ENCODE results near the gene ADGRA3.

The ADGRA3 gene
- 0.05 to 3.3 (median 0.99) reads per million in 3 experiments for total RNA-seq

GRCh38 chr4:22515888-22516541 is at the start of gene ADGRA3:
TSS of gene ADGRA3 (minus strand) at chr4:22516066. CDS start at chr4:22515784, 282 bp downstream.
- no peak for DNase-seq

- DNase-seq: no peak
Observed at GRCh38 chr4:22556495-22556894, 40.6 kb upstream of the ADGRA3 start.

DNA sequence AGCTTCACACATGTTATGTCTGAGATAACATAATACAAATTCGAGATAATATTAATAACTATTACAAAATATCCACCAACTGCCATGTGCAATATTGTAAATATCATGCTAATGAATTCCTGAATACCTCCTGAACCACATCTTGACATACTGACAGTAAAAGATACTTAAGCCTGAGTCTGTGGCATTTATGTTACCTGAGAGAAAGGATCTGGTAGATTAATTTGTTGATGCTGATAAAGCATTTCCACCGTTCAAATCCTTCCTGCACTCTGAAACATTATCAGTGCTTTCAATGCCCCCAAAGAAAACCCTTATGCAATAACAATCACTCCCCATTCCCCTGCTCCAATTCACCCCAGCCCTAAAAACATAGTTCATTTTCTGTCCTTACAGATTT is 38.8 kb upstream of the ADGRA3 start:
- DNase-seq: no peak

GRCh38 chr4:22553560-22553959 is 37.7 kb upstream of the ADGRA3 start:
- DNase-seq: no peak

- no peak for DNase-seq
Observed at GRCh38 chr4:22552812-22553211, 36.9 kb upstream of the ADGRA3 start.

- DNase-seq: no peak
Observed at GRCh38 chr4:22551550-22551949, 35.7 kb upstream of the ADGRA3 start.

- DNase-seq: no peak
Observed at GRCh38 chr4:22546299-22546698, 30.4 kb upstream of the ADGRA3 start.

DNA sequence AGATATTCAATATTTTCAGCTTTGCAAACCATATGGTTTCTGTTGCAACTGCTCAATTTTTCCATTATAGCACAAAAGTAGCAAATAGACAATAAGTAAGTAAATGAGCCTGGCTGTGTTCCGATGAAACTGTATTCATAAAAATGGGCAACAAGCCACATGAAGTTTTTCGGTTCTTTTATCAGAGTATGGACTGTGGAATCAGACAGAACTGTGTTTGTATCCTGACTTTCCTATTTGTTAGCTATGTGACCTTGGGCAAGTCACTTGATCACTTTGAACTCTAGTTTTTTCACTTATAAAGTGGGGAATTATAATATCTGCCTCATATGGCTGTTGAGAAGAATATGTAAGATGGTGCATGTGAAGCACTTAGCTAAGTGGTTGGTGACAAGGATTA is 23.4 kb upstream of the ADGRA3 start:
- DNase-seq: no peak

DNA sequence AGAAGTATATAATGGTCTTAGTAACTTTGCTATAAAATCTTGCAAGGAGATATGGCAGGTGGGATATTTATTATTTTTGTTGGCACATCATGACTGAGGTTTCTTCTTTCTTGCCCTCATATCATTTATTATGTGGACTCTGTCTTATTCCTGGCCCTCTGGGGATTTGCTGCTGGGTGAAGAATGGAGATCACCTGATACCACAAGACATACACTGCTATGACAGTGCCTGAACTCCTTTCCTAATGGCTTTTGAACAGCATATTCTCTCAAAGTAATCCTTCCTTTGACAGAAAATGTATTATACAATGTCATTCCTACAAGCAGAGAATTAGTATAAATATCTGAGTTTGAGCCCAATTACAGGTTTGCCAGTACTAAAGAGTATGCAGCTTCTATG is 22.0 kb upstream of the ADGRA3 start:
- DNase-seq: no peak

DNA sequence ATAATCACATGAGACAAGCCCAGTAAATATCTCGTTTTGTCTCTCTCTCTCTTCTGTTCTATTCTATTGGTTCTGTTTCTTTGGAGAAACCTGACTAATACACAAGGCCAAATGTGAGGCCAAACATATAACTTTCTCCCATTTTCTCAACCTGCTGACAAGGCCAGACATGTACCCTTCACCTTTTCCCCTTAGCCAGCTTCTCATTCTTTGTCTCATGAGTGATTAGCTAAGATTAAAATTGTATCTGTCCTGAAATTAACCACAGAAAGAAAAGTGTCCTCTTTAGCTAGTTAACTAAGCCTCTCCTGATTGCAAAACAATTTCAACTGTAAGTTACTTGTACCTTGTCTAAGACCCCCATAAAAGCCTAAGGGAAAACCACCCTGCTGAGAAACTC is 18.5 kb upstream of the ADGRA3 start:
- no peak for DNase-seq

DNA sequence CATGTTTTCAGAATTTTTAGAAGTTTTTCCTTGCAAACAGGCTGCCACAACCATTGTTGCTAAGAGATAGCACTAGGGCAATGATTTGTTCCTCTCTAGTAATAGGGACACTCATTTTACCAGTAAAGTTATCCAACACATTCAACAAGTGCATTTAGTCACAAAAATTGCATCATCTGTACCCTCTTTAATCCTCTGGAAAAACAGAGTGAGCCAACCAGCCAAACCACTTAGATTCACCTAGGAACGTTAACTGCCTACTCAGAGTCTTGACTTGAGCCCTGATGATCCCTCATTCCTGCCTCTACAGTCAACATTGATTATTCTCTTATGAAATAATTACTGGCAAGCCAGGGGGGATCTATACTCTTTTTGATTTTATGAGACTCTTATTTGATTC is 17.0 kb upstream of the ADGRA3 start:
- DNase-seq: no peak

DNA sequence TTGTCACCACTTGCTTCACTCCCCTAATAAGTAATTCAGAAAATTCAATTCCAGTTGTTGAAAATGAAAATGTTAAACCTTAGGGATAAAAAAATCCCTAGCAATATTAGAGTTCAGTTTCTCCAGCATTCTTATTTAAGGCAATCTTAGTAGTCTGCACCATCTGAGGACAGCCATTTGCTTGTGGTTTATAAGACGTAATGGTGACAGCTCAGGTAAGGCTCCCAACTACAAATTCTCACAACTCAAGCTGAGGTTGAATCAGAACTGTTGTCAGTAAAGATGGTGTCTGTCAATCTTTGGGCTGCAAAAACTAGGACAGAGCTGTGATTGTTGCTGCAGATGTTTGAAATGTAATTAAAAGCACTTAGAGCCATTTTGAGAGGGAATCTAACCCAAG is 16.3 kb upstream of the ADGRA3 start:
- no peak for DNase-seq

DNA sequence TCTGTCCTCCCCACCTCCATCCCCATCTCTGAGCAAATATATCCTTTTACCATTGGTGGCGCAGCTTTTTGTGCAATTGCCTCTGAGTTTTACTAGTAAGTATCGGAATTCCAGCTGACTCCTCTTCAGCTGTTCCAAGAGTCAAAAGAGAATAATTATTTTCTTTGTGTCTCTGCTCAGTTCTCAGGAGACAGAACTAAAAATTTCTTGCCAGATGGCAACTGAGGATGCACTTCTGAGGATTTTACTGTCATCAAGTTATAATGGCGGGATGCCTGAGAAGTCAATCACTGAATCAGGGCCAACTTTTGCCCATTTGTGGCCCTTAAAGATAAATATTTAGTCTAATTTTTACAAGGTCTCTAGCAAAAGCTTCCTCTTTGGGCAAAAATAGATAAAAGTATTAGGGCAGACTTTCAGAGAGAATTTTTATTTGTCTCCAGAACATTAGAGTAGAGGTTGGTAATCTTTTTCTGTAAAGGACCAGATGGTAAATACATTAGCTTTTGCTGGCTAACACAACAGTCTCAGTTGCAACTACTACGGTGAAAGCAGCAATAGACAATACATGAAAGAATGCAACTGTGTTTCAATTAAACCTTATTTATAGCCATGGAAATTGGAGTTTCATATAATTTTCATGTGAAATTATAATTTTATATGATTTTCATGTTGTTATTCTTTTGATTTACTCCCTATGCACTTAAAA is 15.6 kb upstream of the ADGRA3 start:
- no peak for DNase-seq

DNA sequence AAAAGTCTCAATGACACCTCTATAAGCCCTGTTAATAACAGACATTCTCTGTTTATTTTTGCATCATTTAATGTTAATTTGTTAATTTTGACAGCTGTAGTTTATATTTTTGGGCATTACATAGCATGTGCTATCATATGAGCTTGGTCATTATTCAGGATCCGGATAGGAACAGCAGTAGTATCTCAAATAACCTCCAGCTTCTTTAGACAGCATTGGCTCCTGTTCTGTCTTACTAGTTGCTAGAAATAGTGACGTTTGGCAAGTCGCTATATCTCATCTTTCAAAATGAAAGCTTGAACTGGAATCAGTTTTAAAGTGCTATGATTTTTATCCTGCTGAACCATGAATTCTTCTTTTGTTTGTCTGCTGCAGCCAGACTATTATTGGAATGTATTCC is 9.0 kb upstream of the ADGRA3 start:
- DNase-seq: no peak

GRCh38 chr4:22522706-22523501 is 7.0 kb upstream of the ADGRA3 start:
- no peak for DNase-seq

GRCh38 chr4:22522206-22522605 is 6.3 kb upstream of the ADGRA3 start:
- no peak for DNase-seq

DNA sequence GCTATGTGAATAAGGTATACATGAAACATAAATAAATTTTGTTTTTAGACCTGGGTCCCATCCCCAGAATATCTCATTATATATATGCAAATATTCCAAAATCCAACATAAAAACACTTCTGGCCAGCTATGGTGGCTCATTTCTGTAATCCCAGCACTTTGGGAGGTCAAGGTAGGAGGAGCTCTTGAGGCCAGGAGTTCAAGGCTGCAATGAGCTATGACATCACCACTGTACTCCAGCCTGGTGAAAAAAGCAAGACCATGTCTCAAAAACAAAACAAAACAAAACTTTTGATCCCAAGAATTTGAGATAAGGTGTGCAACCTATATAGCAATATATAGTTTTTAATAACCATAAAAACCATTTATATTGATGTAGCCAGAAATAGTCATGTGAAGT is 5.4 kb upstream of the ADGRA3 start:
- no peak for DNase-seq

DNA sequence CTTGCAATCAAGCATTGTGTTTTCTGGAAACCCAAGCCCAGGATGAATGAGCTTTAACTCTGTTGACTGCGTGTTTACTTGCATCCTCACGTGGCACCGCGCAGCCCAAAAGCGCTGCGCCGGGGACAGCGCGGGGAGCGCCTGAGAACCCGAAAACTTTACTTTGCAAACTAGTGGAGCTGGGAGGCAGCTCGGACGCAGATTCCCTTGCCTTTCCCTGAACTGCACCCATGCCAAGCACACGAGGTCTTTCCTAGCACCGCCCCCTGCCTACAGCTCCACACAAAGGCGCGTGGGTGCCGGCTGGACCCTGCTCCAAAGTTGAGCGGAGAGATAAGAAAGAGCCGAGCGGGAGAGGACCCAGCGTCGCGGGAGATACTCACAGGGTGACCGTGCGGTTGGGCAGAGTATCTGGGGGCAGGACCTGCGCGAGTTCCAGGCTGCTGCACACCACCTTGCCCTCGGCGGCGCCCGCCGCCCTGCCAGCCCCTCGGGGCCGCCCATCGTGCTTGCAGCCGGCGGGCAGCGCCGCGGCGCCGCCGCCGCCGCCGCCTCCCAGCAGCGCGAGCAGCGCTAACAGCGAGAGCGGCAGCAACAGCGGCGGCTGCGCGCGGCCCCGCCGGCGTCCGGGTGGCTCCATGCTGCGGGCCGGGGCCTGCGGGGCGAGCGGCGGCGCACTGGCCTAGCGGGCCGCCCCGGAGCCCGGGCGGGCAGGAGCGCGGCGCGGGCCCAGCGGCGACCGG is 550 bp downstream of the ADGRA3 start:
- no peak for DNase-seq

DNA sequence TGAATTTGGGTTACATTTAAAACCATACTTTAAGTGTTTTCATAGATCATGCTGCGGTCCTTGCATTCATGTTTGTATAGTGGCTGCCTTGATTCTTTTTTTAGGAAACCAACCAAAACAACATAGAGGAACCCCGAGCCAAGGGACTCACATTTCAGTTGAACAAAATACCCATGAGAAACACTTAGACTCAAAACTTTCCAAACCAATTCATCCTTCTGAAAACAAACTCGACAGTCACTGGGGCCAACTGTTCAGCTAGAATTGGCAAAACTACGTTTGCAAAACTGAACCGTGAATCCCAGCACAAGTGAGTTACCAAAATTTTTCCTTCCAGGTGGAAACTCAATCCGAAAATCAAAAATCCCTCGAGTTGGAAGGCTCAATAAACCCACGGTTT is 1.4 kb downstream of the ADGRA3 start:
- DNase-seq: no peak

DNA sequence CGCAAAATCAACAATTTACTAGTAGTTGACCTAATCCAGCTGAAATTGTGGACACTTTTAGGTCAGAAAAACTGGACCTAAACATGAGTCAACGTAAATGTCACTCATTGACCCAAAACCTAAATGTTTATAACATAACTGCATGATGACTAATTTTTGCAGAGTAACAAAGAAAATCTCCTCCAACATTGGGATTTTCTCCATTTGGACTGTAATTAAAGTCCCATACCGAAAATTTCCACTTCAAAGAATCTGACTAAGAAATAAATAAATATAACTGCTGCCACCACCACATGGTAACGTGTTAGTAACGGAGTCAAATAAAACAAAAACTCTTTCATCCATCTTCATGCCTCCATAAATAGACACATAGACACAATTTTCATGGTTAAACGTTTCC is 1.9 kb downstream of the ADGRA3 start:
- no peak for DNase-seq

DNA sequence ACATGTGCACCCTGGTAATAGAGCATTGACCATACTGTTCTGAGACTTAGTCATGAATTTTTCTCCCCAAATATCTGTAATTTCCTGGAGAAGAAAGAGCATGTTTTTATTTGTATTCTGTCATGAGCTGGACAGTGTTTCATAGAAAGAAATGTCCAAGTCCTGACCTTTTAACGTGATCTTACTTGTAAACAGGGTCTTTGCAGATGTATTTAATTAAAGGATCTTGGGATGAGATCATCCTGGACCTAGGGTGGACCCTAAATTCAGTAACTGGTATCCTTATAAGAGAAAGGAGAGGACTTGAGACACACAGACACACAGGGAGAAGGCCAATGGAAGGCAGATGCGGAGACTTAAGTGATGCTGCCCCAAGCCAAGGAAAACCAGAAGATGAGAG is 3.6 kb downstream of the ADGRA3 start:
- DNase-seq: no peak

GRCh38 chr4:22510750-22511149 is 5.1 kb downstream of the ADGRA3 start:
- DNase-seq: no peak

- DNase-seq: no peak
Observed at GRCh38 chr4:22508376-22508775, 7.5 kb downstream of the ADGRA3 start.
